ENCODE data around the gene SUN3.

SUN3 gene

DNA sequence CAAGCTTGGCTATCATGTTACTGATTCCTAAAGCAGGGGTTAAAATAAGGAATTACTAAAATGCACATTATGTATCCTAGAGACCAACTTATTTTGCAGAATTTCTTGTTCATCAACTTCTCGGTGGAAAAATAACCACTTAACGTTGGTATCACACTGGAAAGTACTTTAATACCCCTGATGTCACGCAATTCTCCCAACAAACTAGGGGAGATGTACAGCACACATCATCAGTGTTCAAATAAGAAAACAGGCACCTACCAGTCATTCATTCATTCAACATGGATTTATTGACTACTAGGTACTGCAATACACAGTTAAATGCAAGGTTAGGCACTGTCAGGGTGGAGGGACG, 50.1 kb downstream of the SUN3 start:
- TF ChIP-seq, protein P1, sequence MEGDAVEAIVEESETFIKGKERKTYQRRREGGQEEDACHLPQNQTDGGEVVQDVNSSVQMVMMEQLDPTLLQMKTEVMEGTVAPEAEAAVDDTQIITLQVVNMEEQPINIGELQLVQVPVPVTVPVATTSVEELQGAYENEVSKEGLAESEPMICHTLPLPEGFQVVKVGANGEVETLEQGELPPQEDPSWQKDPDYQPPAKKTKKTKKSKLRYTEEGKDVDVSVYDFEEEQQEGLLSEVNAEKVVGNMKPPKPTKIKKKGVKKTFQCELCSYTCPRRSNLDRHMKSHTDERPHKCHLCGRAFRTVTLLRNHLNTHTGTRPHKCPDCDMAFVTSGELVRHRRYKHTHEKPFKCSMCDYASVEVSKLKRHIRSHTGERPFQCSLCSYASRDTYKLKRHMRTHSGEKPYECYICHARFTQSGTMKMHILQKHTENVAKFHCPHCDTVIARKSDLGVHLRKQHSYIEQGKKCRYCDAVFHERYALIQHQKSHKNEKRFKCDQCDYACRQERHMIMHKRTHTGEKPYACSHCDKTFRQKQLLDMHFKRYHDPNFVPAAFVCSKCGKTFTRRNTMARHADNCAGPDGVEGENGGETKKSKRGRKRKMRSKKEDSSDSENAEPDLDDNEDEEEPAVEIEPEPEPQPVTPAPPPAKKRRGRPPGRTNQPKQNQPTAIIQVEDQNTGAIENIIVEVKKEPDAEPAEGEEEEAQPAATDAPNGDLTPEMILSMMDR (IDR thresholded peaks at IDR 0.05; ENCODE audit: control insufficient read depth, insufficient read depth, low read depth, low read length, missing control alignments), result no peak
- no peak for DNase-seq (ENCODE audit: low read depth)
- H3K4me3 ChIP-seq (ENCODE audit: control insufficient read depth, low read depth, low read length), result peak overlapping the region; percentile 59

DNA sequence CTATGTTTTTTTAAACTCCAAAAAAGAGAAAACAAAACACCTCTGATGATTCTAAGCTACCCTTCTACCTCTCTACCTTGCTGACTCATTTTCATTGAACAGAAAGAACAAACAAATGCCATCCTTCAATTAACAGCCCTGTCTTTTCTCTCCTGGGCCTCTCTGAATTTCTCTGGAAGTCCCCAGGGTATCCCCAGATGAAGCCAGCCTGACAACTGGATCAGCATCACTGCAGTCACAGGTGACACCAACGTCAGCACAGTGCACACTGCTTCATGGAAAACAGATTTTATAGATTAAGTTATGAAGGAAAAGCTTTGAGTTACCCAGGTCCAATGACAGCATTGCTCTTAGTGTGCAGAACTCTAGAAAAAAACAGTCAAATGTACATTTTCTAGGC, 55.2 kb downstream of the SUN3 start:
- H3K4me3 ChIP-seq (ENCODE audit: control insufficient read depth, low read depth, low read length), result no peak overlapping the region
- TF ChIP-seq, protein P1 (IDR thresholded peaks at IDR 0.05; ENCODE audit: control insufficient read depth, insufficient read depth, low read depth, low read length, missing control alignments), result no peak
- no peak for DNase-seq (ENCODE audit: low read depth)

DNA sequence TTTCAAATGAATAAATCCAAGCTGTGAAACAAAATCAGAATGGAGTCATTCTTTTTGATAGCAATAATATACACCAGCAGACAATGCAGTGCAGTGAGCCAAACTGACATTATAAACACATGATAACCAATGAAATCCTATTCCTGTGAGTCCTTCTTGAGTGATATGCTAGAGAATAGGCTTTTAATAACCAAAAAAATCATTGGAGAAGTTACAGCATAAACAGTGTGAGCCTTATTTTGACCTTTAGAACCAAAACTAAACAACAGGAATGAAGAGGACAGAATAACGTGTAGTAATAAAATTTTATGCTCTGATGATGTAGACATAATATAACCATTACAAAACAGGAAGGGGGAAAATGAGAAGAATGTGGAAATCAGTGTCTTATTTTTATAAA, 58.1 kb downstream of the SUN3 start:
- DNase-seq (ENCODE audit: low read depth), result peak; percentile 21
- H3K4me3 ChIP-seq (ENCODE audit: control insufficient read depth, low read depth, low read length), result no peak overlapping the region
- TF ChIP-seq, protein P1 (IDR thresholded peaks at IDR 0.05; ENCODE audit: control insufficient read depth, insufficient read depth, low read depth, low read length, missing control alignments), result no peak

DNA sequence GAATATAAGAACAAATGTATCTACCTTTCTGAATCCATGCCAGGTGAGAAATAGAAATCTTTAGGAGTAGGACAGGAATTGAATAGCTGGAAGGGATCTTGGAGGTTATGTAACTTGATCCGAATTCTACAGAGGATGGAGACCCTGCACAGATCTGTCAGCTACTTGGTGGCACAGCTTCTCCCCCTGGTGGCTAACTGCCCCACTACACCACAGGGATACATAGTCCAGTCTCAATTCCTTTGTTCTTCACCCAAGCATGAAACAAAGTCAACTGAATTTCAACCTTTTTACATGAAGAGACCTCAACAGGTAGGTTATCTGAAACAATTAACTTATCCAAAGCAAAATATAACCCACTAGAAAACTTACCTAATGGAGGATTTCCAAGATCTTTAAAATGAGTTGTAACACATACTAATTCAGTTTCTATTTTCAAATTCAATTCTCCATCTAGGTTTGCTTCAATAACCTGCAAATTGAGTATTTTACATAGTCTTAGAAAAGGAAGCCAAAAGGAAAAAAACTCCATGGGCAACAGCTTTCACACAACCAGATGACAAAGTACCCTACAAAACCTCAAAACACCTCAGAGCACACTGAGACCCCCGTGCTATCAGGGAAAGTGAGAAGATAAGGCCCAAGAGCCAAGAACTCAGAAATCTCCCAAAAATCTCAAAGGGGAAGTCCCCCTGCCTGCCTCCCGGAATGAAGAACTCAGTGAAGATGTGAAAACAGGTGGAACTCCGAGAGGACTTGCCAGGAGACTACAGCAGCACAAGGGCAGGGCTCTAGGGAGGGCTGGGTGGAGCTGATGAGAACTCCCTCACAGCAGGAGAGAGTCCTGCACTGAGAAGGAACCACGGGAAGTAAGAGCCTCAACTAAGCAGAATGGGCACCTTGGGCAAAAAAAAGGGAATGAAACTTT, 59.8 kb downstream of the SUN3 start:
- TF ChIP-seq, protein P1 (IDR thresholded peaks at IDR 0.05; ENCODE audit: control insufficient read depth, insufficient read depth, low read depth, low read length, missing control alignments), result peak; percentile 85

DNA sequence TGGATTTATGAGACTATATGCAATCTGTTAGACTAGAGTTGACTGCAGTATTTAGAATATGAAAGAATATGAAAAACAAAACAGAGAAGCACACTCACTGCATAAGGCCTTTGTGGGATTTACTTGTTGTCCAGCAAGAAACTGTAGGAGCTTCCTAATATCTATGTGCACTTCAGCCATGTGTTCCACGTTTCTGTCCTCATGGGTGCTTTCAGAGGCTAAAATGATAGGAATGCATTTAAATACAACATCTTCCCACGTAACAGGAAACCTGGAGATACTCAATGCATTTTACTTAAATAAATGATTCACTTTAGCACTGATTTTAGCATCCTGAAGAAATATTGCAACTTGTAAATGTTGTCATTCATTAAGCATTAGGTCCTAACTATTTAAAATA, 61.2 kb downstream of the SUN3 start:
- TF ChIP-seq, protein P1 (IDR thresholded peaks at IDR 0.05; ENCODE audit: control insufficient read depth, insufficient read depth, low read depth, low read length, missing control alignments), result no peak
- DNase-seq (ENCODE audit: low read depth), result no peak
- no peak overlapping the region for H3K4me3 ChIP-seq (ENCODE audit: control insufficient read depth, low read depth, low read length)

More for the DNA sequence above, 59.8 kb downstream of the SUN3 start:
- H3K4me3 ChIP-seq (ENCODE audit: control insufficient read depth, low read depth, low read length), result no peak overlapping the region
- no peak for DNase-seq (ENCODE audit: low read depth)

DNA sequence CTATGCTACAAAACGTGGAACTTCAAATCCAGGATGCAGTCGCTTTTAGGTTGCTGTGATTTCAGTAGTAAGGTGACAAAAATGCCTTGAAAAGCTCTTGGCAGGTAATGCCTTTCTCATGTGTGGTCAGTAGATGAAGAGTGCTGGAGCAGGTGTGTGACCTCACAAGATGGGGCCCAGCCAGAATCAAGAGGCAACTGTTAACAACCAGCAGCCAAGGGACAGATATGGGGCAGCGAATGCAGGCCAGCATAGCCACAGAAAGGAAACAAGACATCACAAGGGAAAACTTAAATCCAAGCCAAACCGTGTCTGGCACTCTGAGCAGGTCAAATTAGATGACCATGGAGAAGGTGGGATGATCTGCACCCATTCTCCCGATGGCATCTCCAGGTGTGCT, 61.8 kb downstream of the SUN3 start:
- H3K4me3 ChIP-seq (ENCODE audit: control insufficient read depth, low read depth, low read length), result no peak overlapping the region
- TF ChIP-seq, protein P1 (IDR thresholded peaks at IDR 0.05; ENCODE audit: control insufficient read depth, insufficient read depth, low read depth, low read length, missing control alignments), result no peak
- DNase-seq (ENCODE audit: low read depth), result no peak

Data from AG09309 (cell line).